ENCODE data around the gene ARHGAP15.

The ARHGAP15 gene

DNA sequence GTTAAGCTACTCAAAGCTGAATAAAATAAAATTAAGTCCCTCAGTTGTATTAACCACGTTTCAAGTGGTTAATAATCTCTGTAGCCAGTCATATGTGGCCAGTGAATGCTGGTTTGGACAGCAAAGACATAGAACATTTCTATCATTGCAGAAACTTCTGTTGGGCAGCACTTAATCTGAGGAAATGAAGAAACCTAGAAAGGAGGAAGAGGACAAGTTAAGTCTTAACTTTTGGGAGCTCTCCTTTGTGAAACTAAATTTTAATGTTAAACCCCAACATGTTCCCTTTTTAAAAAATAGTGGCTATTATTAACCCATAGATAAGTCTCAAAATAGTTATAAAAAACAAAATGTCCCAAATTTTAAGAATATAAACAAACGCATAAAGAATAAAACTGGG lies 421.3 kb downstream of the ARHGAP15 start:
- H3K9ac ChIP-seq (ENCODE audit: low read length) = no peak overlapping the region
- H3K9me3 ChIP-seq (ENCODE audit: control insufficient read depth, low read length) = no peaks in the 10 kb centered on the region
- H3K4me3 ChIP-seq (ENCODE audit: low read length) = no peak overlapping the region
- no peaks in the 10 kb centered on the region for H3K36me3 ChIP-seq (ENCODE audit: control insufficient read depth, insufficient read depth, low read length, severe bottlenecking)
- DNase-seq (ENCODE audit: low read depth) = no peak
- no peaks in the 10 kb centered on the region for H3K27me3 ChIP-seq (replicated peaks; ENCODE audit: control insufficient read depth, insufficient read depth, low read length)
- peaks cover 12% of the 10 kb centered on the region for H3K4me1 ChIP-seq (ENCODE audit: control insufficient read depth, insufficient read depth, low read length)

GRCh38 chr2:143551971-143552650 lies 422.9 kb downstream of the ARHGAP15 start:
- Histone ChIP-seq H3K4me1 (ENCODE audit: control insufficient read depth, insufficient read depth, low read length) (peaks cover 11% of the 10 kb centered on the region), H3K36me3 (ENCODE audit: control insufficient read depth, insufficient read depth, low read length, severe bottlenecking) (no peaks in the 10 kb centered on the region), H3K4me3 (ENCODE audit: low read length) (no peak overlapping the region), H3K9me3 (ENCODE audit: control insufficient read depth, low read length) (no peaks in the 10 kb centered on the region), H3K27me3 (replicated peaks; ENCODE audit: control insufficient read depth, insufficient read depth, low read length) (no peaks in the 10 kb centered on the region), H3K9ac (ENCODE audit: low read length) (no peak overlapping the region)
- DNase-seq (ENCODE audit: low read depth) = no peak

DNA sequence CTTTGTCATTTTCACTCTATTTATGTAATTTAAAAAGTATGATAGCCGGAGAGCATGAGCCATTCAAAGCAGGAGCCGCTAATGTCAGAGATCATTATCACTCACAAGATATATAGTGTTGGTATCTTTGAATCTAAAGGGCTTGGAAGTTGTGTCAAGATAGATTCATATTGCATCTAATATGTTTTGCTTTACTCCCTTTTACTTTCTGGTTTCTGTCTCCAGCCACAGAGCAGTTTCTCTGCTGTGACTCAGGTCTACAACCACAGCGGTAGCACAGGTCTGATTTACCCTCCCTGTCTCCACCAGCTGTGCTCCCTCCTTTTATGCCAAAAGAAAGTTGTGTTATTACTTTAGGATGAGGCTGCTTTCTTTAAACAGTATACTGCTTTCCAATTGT lies 424.0 kb downstream of the ARHGAP15 start:
- Histone ChIP-seq H3K36me3 (ENCODE audit: control insufficient read depth, insufficient read depth, low read length, severe bottlenecking) (no peaks in the 10 kb centered on the region), H3K27me3 (replicated peaks; ENCODE audit: control insufficient read depth, insufficient read depth, low read length) (no peaks in the 10 kb centered on the region), H3K4me3 (ENCODE audit: low read length) (no peak overlapping the region), H3K9ac (ENCODE audit: low read length) (no peak overlapping the region), H3K4me1 (ENCODE audit: control insufficient read depth, insufficient read depth, low read length) (peaks cover 14% of the 10 kb centered on the region), H3K9me3 (ENCODE audit: control insufficient read depth, low read length) (no peaks in the 10 kb centered on the region)
- DNase-seq (ENCODE audit: low read depth) = no peak

DNA sequence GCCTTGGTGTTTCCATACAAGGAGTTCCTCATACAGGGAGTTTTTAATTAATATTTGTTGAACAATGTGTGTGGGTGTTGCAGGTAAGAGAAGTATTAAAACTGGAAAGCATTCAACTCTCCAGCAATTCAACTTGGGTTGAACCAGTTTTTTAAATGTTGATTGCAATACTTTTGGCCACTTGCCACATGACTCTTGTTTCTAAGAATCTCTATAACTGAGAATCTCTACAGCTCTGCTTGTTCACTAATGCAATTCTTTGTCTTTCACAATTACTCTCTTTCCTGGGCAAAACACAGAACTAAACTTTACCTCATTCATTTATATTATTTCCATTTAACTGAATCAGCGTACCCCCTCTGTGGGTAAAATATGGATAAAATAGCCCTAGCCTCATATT lies 429.4 kb downstream of the ARHGAP15 start:
- Histone ChIP-seq H3K4me1 (ENCODE audit: control insufficient read depth, insufficient read depth, low read length) (peaks cover 31% of the 10 kb centered on the region), H3K27me3 (replicated peaks; ENCODE audit: control insufficient read depth, insufficient read depth, low read length) (no peaks in the 10 kb centered on the region), H3K4me3 (ENCODE audit: low read length) (peak overlapping the region; percentile 61), H3K9ac (ENCODE audit: low read length) (peak overlapping the region; percentile 64), H3K9me3 (ENCODE audit: control insufficient read depth, low read length) (no peaks in the 10 kb centered on the region), H3K36me3 (ENCODE audit: control insufficient read depth, insufficient read depth, low read length, severe bottlenecking) (no peaks in the 10 kb centered on the region)
- DNase-seq (ENCODE audit: low read depth) = peak; percentile 90

DNA sequence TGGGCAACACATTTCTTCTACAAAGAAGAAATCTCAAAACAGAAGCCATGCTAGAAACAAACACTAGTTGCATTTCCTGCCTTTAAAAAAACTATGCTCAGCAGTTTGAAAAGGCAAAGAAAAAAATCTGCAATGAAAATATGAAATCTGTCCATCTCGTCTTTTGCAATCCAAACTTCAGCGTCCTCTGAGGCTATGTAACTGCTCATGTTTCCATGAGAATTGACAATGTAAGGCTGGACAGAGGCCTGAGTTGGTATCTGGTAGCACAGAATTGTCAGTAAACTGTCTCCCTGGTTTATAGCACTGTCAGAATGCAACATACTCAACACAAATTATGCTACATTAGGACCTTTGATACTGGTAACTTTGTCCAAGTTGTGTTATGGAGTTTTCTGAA lies 429.9 kb downstream of the ARHGAP15 start:
- Histone ChIP-seq H3K4me3 (ENCODE audit: low read length) (peak overlapping the region; percentile 61), H3K36me3 (ENCODE audit: control insufficient read depth, insufficient read depth, low read length, severe bottlenecking) (no peaks in the 10 kb centered on the region), H3K4me1 (ENCODE audit: control insufficient read depth, insufficient read depth, low read length) (peaks cover 31% of the 10 kb centered on the region), H3K9me3 (ENCODE audit: control insufficient read depth, low read length) (no peaks in the 10 kb centered on the region), H3K27me3 (replicated peaks; ENCODE audit: control insufficient read depth, insufficient read depth, low read length) (no peaks in the 10 kb centered on the region), H3K9ac (ENCODE audit: low read length) (peak overlapping the region; percentile 64)
- peak; percentile 60 for DNase-seq (ENCODE audit: low read depth)

DNA sequence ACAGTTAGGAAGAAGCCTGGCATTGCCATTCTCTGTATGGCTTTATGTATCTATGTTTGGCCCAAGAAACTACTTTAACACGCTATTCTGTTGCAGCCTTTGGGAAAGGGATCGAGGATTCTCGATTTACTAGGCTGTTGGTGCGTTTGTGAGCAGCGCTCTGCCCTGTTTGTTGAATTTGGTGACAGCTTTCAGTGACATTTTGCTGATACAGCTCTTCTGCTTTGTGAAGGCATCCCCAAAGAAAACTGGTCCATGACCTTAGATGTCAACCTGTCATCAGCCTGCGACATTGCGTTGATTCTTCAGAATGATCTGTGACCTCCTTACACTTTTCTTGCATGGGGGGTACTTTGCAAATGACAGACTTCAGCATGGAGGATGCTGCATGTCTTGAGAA lies 431.5 kb downstream of the ARHGAP15 start:
- Histone ChIP-seq H3K27me3 (replicated peaks; ENCODE audit: control insufficient read depth, insufficient read depth, low read length) (no peaks in the 10 kb centered on the region), H3K36me3 (ENCODE audit: control insufficient read depth, insufficient read depth, low read length, severe bottlenecking) (no peaks in the 10 kb centered on the region), H3K4me1 (ENCODE audit: control insufficient read depth, insufficient read depth, low read length) (peaks cover 22% of the 10 kb centered on the region), H3K9me3 (ENCODE audit: control insufficient read depth, low read length) (no peaks in the 10 kb centered on the region), H3K9ac (ENCODE audit: low read length) (no peak overlapping the region), H3K4me3 (ENCODE audit: low read length) (no peak overlapping the region)
- no peak for DNase-seq (ENCODE audit: low read depth)

- no peak overlapping the region for H3K4me3 ChIP-seq (ENCODE audit: low read length)
- H3K4me1 ChIP-seq (ENCODE audit: control insufficient read depth, insufficient read depth, low read length) = peaks cover 5% of the 10 kb centered on the region
- no peak overlapping the region for H3K9ac ChIP-seq (ENCODE audit: low read length)
- no peaks in the 10 kb centered on the region for H3K27me3 ChIP-seq (replicated peaks; ENCODE audit: control insufficient read depth, insufficient read depth, low read length)
- H3K36me3 ChIP-seq (ENCODE audit: control insufficient read depth, insufficient read depth, low read length, severe bottlenecking) = no peaks in the 10 kb centered on the region
- DNase-seq (ENCODE audit: low read depth) = no peak
- H3K9me3 ChIP-seq (ENCODE audit: control insufficient read depth, low read length) = no peaks in the 10 kb centered on the region
Observed at GRCh38 chr2:143564419-143564818, 435.2 kb downstream of the ARHGAP15 start.

DNA sequence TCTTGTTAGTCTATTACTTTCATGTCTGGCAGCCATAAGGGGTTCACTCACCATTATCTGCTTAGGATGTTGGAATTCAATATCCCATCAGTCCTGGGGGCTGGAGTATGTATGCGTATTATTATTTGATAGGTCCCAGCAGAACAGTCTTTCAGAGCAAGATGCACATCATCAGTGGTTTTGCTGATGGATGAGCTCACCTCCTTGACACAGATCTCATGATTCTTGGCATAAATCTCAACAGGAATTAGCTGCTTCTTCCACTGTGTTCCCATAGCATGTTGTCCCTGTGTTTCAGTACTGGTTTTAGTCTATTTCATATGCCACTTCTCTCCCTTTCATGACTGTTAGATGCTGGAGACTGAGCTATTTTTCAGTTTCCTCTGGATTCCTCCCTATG lies 442.5 kb downstream of the ARHGAP15 start:
- Histone ChIP-seq H3K9ac (ENCODE audit: low read length) (no peak overlapping the region), H3K4me1 (ENCODE audit: control insufficient read depth, insufficient read depth, low read length) (no peaks in the 10 kb centered on the region), H3K27me3 (replicated peaks; ENCODE audit: control insufficient read depth, insufficient read depth, low read length) (no peaks in the 10 kb centered on the region), H3K36me3 (ENCODE audit: control insufficient read depth, insufficient read depth, low read length, severe bottlenecking) (no peaks in the 10 kb centered on the region), H3K4me3 (ENCODE audit: low read length) (no peak overlapping the region), H3K9me3 (ENCODE audit: control insufficient read depth, low read length) (no peaks in the 10 kb centered on the region)
- DNase-seq (ENCODE audit: low read depth) = no peak

DNA sequence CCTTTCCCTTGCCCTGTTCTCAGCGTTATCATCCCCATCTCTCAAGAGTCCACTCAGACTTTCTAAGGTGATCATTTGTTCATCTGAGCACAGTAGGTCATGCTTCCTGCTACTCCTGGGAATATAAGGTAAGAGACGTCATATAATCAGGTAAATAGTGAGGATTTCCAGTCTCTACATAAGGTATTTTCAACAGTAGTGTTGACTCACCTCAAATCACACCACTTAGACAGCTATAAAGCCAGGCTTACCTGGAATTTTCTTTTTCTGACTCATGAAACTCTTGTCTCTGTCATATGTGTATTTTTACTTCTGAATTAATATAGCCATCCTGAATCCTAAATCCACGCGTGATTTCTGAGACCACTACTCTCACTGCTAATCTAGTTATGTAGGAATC lies 443.2 kb downstream of the ARHGAP15 start:
- no peaks in the 10 kb centered on the region for H3K36me3 ChIP-seq (ENCODE audit: control insufficient read depth, insufficient read depth, low read length, severe bottlenecking)
- DNase-seq (ENCODE audit: low read depth) = no peak

GRCh38 chr2:143574069-143574468 lies 444.9 kb downstream of the ARHGAP15 start:
- Histone ChIP-seq H3K27me3 (replicated peaks; ENCODE audit: control insufficient read depth, insufficient read depth, low read length) (no peaks in the 10 kb centered on the region), H3K4me1 (ENCODE audit: control insufficient read depth, insufficient read depth, low read length) (no peaks in the 10 kb centered on the region), H3K36me3 (ENCODE audit: control insufficient read depth, insufficient read depth, low read length, severe bottlenecking) (no peaks in the 10 kb centered on the region), H3K4me3 (ENCODE audit: low read length) (no peak overlapping the region), H3K9ac (ENCODE audit: low read length) (no peak overlapping the region), H3K9me3 (ENCODE audit: control insufficient read depth, low read length) (no peaks in the 10 kb centered on the region)
- DNase-seq (ENCODE audit: low read depth) = no peak

More for the DNA sequence above, 443.2 kb downstream of the ARHGAP15 start:
- no peak overlapping the region for H3K9ac ChIP-seq (ENCODE audit: low read length)
- H3K9me3 ChIP-seq (ENCODE audit: control insufficient read depth, low read length) = no peaks in the 10 kb centered on the region
- no peaks in the 10 kb centered on the region for H3K27me3 ChIP-seq (replicated peaks; ENCODE audit: control insufficient read depth, insufficient read depth, low read length)
- H3K4me3 ChIP-seq (ENCODE audit: low read length) = no peak overlapping the region
- H3K4me1 ChIP-seq (ENCODE audit: control insufficient read depth, insufficient read depth, low read length) = no peaks in the 10 kb centered on the region

- Histone ChIP-seq H3K9ac (ENCODE audit: low read length) (no peak overlapping the region), H3K9me3 (ENCODE audit: control insufficient read depth, low read length) (no peaks in the 10 kb centered on the region), H3K36me3 (ENCODE audit: control insufficient read depth, insufficient read depth, low read length, severe bottlenecking) (no peaks in the 10 kb centered on the region), H3K4me1 (ENCODE audit: control insufficient read depth, insufficient read depth, low read length) (no peaks in the 10 kb centered on the region), H3K27me3 (replicated peaks; ENCODE audit: control insufficient read depth, insufficient read depth, low read length) (no peaks in the 10 kb centered on the region), H3K4me3 (ENCODE audit: low read length) (no peak overlapping the region)
- no peak for DNase-seq (ENCODE audit: low read depth)
Observed at GRCh38 chr2:143575340-143575739, 446.1 kb downstream of the ARHGAP15 start.

GRCh38 chr2:143577489-143577888 lies 448.3 kb downstream of the ARHGAP15 start:
- Histone ChIP-seq H3K4me3 (ENCODE audit: low read length) (no peak overlapping the region), H3K9me3 (ENCODE audit: control insufficient read depth, low read length) (no peaks in the 10 kb centered on the region), H3K36me3 (ENCODE audit: control insufficient read depth, insufficient read depth, low read length, severe bottlenecking) (no peaks in the 10 kb centered on the region), H3K27me3 (replicated peaks; ENCODE audit: control insufficient read depth, insufficient read depth, low read length) (no peaks in the 10 kb centered on the region), H3K9ac (ENCODE audit: low read length) (no peak overlapping the region), H3K4me1 (ENCODE audit: control insufficient read depth, insufficient read depth, low read length) (no peaks in the 10 kb centered on the region)
- DNase-seq (ENCODE audit: low read depth) = no peak
